Gastroesophageal sphincter (tissue), 2 donors: ENCODE data around the gene KIF2A.

Source experiments
- EP300 ChIP-seq: sonication (generic); formaldehyde crosslinking; IDR thresholded peaks from one replicate; pipeline ENCODE4 v1.6.1; 2017; ENCODE audit warnings: antibody characterized with exemption, mild to moderate bottlenecking
- POLR2A ChIP-seq, 2 donors: fragments of 450-650 bp; IDR thresholded peaks; one replicate each; pipeline ENCODE4 v1.6.1; 2017; ENCODE audit warnings: antibody characterized with exemption in 2 of 2, mild to moderate bottlenecking in 2 of 2, moderate library complexity in 1 of 2

- TF ChIP-seq EP300 (no peak), POLR2A (IDR thresholded peaks at IDR 0.05) (no peak)
These were observed 37.8 kb upstream of the KIF2A start for GRCh38 chr5:62268234-62268633.
